ENCODE measurements around the gene PIP4K2A.

The PIP4K2A gene

DNA sequence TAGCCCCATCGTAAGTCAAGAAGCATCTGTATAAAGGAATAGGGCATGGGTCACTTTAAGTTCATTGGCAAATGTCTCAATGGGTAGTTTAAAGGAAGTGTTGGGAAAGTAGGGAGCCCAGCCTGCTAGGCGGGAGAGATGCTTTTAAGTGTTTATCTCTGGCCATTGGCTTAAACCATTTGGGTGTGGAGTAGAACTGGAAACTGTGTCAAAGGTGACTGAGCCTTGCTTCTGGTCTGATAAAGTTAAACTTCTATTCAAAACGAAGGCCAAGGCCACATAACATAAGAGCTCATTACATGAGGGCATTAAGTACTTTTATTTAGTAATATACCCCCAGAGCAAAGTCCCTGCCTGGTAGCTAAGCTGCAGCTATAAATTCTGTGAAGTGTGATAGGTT, 220.4 kb downstream of the PIP4K2A start:
- no peak for TF ChIP-seq ZFP3 (CRISPR knock-in tag; IDR thresholded peaks at IDR 0.05)
- no peak for TF ChIP-seq ARNTL (CRISPR knock-in tag; IDR thresholded peaks at IDR 0.05; ENCODE audit: borderline replicate concordance, low read depth)
- no peak for TF ChIP-seq CSDC2 (CRISPR knock-in tag; IDR thresholded peaks at IDR 0.05)
- TF ChIP-seq ZNF565 (CRISPR knock-in tag; conservative IDR thresholded peaks at IDR 0.05; ENCODE audit: low read depth) = no peak
- no peak for TF ChIP-seq ZC3H10 (CRISPR knock-in tag; IDR thresholded peaks at IDR 0.05)
- TF ChIP-seq ZFP30 (CRISPR knock-in tag; IDR thresholded peaks at IDR 0.05) = no peak
- TF ChIP-seq GLIS3 (CRISPR knock-in tag; IDR thresholded peaks at IDR 0.05) = no peak
- TF ChIP-seq PPARA (CRISPR knock-in tag; IDR thresholded peaks at IDR 0.05; ENCODE audit: borderline replicate concordance) = no peak
- TF ChIP-seq ESRRG (CRISPR knock-in tag; IDR thresholded peaks at IDR 0.05) = no peak
- no peak for TF ChIP-seq ISL1 (CRISPR knock-in tag; IDR thresholded peaks at IDR 0.05)
- TF ChIP-seq ZNF8 (CRISPR knock-in tag; IDR thresholded peaks at IDR 0.05) = no peak
- TF ChIP-seq TOX (CRISPR knock-in tag; IDR thresholded peaks at IDR 0.05; ENCODE audit: borderline replicate concordance) = no peak
- TF ChIP-seq BACH2 (CRISPR knock-in tag; IDR thresholded peaks at IDR 0.05; ENCODE audit: borderline replicate concordance) = no peak
- no peak for TF ChIP-seq RARB (CRISPR knock-in tag; IDR thresholded peaks at IDR 0.05)
- TF ChIP-seq, protein P1, sequence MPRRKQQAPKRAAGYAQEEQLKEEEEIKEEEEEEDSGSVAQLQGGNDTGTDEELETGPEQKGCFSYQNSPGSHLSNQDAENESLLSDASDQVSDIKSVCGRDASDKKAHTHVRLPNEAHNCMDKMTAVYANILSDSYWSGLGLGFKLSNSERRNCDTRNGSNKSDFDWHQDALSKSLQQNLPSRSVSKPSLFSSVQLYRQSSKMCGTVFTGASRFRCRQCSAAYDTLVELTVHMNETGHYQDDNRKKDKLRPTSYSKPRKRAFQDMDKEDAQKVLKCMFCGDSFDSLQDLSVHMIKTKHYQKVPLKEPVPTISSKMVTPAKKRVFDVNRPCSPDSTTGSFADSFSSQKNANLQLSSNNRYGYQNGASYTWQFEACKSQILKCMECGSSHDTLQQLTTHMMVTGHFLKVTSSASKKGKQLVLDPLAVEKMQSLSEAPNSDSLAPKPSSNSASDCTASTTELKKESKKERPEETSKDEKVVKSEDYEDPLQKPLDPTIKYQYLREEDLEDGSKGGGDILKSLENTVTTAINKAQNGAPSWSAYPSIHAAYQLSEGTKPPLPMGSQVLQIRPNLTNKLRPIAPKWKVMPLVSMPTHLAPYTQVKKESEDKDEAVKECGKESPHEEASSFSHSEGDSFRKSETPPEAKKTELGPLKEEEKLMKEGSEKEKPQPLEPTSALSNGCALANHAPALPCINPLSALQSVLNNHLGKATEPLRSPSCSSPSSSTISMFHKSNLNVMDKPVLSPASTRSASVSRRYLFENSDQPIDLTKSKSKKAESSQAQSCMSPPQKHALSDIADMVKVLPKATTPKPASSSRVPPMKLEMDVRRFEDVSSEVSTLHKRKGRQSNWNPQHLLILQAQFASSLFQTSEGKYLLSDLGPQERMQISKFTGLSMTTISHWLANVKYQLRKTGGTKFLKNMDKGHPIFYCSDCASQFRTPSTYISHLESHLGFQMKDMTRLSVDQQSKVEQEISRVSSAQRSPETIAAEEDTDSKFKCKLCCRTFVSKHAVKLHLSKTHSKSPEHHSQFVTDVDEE (CRISPR knock-in tag; IDR thresholded peaks at IDR 0.05) = no peak
- TF ChIP-seq OSR1 (CRISPR knock-in tag; IDR thresholded peaks at IDR 0.05) = no peak
- TF ChIP-seq, protein P2, sequence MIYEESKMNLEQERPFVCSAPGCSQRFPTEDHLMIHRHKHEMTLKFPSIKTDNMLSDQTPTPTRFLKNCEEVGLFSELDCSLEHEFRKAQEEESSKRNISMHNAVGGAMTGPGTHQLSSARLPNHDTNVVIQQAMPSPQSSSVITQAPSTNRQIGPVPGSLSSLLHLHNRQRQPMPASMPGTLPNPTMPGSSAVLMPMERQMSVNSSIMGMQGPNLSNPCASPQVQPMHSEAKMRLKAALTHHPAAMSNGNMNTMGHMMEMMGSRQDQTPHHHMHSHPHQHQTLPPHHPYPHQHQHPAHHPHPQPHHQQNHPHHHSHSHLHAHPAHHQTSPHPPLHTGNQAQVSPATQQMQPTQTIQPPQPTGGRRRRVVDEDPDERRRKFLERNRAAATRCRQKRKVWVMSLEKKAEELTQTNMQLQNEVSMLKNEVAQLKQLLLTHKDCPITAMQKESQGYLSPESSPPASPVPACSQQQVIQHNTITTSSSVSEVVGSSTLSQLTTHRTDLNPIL (CRISPR knock-in tag; IDR thresholded peaks at IDR 0.05; ENCODE audit: low read depth) = no peak
- no peak for TF ChIP-seq SNAI2 (CRISPR knock-in tag; IDR thresholded peaks at IDR 0.05)
- no peak for ATAC-seq

DNA sequence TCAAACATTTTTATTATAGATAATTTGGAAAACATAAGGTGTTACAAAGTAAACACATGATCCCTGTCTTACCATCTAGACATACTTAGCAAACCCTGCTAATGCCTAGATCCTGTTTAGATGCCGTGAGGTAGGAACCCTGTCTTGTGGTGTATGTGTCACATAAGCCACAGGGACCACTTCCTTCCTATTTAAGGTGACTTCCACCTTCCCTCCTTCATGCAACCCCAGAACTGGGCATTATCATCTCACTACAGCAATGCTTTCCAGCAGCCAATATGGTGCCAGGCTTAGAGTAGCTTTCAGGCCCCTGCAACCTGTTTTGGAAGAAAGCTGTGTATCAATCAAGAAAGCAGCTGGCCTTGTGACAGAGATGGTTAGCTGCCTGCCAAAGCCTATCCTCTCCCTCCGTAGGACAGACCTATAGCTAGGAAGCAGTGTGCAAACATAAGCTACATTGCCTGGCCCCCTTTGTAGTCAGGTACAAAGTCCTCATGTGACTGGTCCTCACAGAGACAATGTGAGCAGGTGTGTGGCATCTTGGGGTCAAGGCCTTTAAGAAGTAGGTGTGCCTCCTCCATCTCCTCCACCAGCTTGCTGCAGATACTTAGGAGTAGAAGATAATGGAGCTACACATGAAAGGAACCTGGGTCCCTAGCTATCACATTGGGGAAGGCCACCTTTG, 222.3 kb downstream of the PIP4K2A start:
- TF ChIP-seq, protein P3, sequence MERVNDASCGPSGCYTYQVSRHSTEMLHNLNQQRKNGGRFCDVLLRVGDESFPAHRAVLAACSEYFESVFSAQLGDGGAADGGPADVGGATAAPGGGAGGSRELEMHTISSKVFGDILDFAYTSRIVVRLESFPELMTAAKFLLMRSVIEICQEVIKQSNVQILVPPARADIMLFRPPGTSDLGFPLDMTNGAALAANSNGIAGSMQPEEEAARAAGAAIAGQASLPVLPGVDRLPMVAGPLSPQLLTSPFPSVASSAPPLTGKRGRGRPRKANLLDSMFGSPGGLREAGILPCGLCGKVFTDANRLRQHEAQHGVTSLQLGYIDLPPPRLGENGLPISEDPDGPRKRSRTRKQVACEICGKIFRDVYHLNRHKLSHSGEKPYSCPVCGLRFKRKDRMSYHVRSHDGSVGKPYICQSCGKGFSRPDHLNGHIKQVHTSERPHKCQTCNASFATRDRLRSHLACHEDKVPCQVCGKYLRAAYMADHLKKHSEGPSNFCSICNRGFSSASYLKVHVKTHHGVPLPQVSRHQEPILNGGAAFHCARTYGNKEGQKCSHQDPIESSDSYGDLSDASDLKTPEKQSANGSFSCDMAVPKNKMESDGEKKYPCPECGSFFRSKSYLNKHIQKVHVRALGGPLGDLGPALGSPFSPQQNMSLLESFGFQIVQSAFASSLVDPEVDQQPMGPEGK (CRISPR knock-in tag; IDR thresholded peaks at IDR 0.05; ENCODE audit: borderline replicate concordance) = no peak
- TF ChIP-seq PPARA (CRISPR knock-in tag; IDR thresholded peaks at IDR 0.05; ENCODE audit: borderline replicate concordance) = no peak
- TF ChIP-seq, protein P4, sequence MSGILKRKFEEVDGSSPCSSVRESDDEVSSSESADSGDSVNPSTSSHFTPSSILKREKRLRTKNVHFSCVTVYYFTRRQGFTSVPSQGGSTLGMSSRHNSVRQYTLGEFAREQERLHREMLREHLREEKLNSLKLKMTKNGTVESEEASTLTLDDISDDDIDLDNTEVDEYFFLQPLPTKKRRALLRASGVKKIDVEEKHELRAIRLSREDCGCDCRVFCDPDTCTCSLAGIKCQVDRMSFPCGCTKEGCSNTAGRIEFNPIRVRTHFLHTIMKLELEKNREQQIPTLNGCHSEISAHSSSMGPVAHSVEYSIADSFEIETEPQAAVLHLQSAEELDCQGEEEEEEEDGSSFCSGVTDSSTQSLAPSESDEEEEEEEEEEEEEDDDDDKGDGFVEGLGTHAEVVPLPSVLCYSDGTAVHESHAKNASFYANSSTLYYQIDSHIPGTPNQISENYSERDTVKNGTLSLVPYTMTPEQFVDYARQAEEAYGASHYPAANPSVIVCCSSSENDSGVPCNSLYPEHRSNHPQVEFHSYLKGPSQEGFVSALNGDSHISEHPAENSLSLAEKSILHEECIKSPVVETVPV (CRISPR knock-in tag; IDR thresholded peaks at IDR 0.05) = no peak
- ATAC-seq = no peak

DNA sequence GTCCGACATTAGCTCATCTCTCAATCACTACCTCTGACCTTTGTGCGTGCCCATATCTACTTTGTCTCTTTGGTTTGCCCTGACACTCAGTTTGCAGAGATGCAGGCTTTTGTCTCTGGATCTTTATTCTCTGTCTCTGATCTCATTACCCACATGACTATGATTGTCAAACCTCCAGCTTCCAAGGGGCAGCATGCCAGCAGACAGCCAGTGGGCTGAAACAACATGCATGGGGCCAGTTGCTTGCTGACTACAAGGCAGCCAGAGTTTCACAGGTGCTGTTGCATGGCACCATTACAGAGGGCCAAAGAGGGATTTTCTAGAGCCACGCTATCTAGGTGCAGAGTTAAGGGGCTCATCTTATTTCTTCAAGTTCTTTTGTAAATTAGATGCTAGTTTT, 222.9 kb downstream of the PIP4K2A start:
- ATAC-seq = no peak
- TF ChIP-seq ISL1 (CRISPR knock-in tag; IDR thresholded peaks at IDR 0.05) (no peak), CSDC2 (CRISPR knock-in tag; IDR thresholded peaks at IDR 0.05) (no peak), ZNF70 (CRISPR knock-in tag; IDR thresholded peaks at IDR 0.05) (no peak), ARNTL (CRISPR knock-in tag; IDR thresholded peaks at IDR 0.05; ENCODE audit: borderline replicate concordance, low read depth) (no peak), ZNF565 (CRISPR knock-in tag; conservative IDR thresholded peaks at IDR 0.05; ENCODE audit: low read depth) (no peak), SNAI2 (CRISPR knock-in tag; IDR thresholded peaks at IDR 0.05) (no peak), PPARA (CRISPR knock-in tag; IDR thresholded peaks at IDR 0.05; ENCODE audit: borderline replicate concordance) (no peak)
- TF ChIP-seq, protein P4 (CRISPR knock-in tag; IDR thresholded peaks at IDR 0.05) = no peak
- TF ChIP-seq, protein P5, sequence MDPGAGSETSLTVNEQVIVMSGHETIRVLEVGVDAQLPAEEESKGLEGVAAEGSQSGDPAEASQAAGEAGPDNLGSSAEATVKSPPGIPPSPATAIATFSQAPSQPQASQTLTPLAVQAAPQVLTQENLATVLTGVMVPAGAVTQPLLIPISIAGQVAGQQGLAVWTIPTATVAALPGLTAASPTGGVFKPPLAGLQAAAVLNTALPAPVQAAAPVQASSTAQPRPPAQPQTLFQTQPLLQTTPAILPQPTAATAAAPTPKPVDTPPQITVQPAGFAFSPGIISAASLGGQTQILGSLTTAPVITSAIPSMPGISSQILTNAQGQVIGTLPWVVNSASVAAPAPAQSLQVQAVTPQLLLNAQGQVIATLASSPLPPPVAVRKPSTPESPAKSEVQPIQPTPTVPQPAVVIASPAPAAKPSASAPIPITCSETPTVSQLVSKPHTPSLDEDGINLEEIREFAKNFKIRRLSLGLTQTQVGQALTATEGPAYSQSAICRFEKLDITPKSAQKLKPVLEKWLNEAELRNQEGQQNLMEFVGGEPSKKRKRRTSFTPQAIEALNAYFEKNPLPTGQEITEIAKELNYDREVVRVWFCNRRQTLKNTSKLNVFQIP (CRISPR knock-in tag; IDR thresholded peaks at IDR 0.05; ENCODE audit: borderline replicate concordance, low read depth) = no peak
- TF ChIP-seq, protein P2 (CRISPR knock-in tag; IDR thresholded peaks at IDR 0.05; ENCODE audit: low read depth) = no peak

Data from SK-N-SH treated with all-trans-retinoic acid at 6 μM for 48 hours (cell line).